ENCODE results near the gene CD68.
"Not testable (repeated sequence)": the region's sequence is repeated elsewhere in the genome, so short reads cannot be mapped to it uniquely, and the experiment has no call there.

The CD68 gene

DNA sequence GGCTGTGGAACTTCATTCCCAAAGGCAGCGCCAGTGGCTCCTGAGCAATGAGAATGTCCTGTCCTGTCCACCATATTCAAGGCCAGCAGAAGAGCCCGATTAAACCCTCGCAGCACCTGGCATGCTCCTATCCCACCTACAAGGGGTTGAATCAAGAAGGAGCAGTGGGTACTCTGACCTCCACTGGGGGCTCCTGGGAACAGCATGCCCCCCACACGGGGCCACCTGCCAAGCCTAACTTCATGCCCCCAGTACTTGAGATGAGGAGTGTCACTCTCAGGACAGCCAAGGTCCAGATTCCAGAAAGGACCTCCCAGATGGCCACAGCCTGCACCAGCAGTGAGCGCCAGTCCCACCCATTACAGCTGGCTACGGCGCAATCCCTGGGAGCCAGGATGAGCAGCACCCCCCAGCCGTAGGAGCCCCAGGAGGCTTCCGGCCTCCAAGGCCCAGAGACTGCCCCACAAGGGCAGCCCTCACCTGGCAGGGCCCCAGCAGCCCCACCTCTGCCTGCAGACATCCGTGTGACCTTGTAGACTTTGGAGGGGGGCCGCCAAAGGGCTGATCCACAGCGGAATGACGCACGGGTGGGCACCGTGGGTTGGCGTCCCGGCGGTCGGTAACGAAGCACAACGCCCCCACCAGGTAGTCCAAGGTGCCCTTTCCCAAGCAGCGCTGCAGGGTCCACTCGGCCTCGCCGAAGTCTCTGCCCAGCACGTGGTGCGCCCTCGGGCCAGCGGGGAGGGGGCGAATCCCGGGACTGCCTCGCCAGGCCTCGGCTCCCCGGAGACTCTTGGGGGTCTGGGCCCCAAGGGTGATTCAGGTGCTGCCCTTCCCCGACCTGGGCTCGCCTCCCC, 3.2 kb downstream of the CD68 start:
- DNase-seq = no peak

DNA sequence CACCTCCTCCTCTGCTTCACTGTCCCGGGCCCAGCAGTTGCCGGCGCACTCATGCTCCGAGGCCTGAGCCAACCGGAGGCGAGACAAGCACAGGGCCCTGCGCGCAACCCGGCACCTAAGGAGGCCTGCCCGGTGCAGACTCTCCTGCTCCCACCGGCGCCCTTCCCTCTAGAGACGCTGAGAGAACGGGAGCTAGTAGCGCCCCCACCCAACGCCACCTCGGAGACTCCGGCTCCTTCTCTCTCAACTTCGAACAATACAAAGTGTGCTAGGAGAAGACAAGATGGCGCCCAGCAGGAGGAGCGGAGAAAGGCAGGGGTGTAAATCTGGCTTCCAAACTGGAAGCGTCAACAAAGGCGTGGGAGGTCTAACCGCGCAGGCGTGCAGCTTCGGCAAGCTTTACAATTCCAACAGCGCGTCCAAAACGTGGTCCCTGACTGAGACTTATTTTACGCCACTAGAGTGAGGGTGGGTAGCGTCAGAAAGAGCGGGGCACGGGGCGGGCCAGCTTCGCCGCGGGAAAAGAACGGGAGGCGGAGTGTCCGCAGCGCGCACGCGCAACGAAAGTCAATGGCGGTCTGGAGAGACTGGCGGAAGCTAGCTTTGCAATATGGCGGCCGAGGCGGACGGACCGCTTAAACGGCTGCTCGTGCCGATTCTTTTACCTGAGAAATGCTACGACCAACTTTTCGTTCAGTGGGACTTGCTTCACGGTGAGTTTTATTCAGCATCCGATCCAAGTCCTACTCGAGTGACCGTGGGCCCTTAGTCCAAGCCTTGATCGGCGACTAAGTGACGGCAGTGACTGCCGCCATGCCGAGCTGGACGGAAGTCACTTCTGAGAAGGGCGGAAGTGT, 4.0 kb downstream of the CD68 start, which contains the start of gene MPDU1:
Gene MPDU1, plus strand, starts transcription at position 600 of the 857 bp plus-strand sequence. Its CDS starts 11 bp downstream, at position 611.
- DNase-seq = peak; percentile 57 to 86

DNA sequence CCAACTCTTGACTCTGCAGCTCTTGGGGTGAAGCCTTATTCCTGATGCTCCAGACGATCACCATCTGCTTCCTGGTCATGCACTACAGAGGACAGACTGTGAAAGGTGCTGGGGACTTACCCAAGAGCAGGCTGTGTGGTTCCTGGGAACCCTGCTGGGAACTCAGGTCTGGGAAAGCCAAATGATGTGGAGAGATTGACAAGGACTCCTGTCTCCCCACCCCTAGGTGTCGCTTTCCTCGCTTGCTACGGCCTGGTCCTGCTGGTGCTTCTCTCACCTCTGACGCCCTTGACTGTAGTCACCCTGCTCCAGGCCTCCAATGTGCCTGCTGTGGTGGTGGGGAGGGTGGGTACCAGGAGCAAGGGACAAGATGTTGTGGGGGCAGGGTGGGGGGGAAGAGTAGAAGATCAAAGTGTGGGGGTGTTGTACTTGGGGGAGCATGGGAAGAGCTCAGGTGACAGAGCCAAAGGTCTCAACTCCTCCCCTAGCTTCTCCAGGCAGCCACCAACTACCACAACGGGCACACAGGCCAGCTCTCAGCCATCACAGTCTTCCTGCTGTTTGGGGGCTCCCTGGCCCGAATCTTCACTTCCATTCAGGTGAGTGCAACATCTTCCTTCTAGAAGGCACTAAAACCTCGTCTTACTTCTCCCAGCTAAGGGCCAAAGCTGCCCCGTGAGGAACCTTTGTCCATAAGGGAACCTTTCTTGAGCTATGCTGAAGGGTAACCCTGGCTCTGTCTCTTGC, 7.4 kb downstream of the CD68 start:
- no peak for DNase-seq

DNA sequence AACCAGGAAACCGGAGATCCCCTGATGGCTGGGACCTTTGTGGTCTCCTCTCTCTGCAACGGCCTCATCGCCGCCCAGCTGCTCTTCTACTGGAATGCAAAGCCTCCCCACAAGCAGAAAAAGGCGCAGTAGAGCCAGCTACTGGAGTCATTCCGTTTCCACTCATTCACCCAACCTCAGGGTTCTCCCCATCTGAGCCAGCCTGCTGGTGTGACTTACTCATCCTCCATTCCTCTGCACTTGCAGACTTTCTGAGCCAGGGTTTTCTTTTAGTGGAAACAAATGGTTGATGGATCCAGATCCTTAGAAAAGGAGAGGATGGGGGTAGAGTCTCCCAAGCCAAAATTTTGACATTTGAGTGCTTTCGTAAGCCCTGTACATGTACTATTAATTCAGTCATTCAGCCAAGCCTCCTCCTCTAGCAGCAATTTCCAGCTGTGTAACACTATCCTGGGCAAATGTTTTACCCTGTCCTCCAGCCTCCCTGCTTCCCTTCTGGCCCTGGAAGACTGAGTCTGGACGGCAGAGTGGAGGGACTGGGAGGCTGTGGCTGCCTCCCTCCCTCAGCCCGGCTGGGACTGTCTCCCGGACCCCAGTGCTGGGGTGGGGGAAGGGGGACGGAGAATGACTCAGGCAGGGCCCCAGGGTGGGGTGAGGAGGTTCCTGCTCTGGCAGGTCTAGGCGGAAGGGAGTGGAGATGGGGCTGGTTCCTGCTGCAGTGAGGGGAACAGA, 8.1 kb downstream of the CD68 start:
- DNase-seq = no peak

DNA sequence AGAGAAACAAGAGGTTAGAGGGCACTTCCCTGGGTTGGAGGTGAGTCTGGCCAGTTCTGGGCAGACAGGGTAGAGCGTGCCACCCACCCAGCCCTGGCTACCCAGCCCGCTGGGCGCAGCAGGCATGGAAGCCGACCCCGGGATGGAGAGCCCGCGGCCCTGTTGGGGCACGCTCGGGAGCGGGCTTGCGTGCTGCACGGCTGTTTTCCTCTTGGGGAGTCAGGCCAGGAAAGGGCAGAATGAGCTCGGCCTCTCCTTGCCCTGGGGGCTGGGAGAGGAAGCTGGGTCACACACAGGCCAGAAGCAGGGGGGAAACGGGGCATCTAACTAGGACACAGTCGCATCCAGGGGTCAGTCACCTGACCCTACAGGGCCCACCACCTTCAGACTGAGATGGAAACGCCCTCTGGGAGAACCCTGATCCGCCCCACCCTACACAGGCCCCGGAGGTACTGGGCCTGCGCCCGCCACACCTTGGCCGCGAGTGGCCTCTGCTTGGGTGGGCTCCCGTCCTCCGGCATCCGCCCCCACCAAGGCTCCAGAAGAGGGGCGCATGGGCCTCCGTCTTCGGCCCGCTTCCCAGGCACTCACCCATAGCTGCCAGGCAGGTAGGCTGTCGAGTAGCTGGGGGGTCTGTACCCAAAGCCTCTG, 9.2 kb downstream of the CD68 start:
- no peak for DNase-seq

DNA sequence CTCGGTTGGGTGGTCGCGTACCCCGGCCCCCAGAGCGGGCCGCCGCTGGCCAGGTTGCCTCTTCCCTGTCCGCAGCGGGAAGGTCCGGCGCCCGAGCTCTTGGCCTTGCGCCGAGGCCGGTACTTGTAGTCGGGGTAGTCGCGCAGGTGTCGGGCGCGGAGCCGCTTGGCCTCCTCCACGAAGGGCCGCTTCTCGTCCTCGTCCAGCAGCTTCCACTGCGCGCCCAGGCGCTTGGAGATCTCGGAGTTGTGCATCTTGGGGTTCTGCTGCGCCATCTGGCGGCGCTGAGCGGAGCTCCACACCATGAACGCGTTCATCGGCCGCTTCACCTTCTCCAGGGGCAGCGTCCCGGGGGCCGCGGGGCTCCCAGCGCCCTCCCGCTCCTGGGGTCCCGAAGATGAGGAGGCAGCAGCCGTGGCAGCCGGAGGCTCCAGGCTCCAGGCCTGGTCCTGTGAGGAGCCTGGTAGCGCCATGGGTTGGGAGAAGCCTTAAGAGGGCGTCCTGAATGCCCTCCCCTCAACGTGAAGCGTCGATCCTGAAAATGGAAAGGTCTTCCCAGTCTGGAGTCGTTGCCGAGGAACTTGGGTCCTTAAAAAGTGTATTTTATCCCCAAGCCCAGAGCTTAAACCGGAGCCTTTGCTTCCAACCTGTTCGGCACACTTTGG, 9.9 kb downstream of the CD68 start:
- peak; percentile 12 to 67 for DNase-seq

DNA sequence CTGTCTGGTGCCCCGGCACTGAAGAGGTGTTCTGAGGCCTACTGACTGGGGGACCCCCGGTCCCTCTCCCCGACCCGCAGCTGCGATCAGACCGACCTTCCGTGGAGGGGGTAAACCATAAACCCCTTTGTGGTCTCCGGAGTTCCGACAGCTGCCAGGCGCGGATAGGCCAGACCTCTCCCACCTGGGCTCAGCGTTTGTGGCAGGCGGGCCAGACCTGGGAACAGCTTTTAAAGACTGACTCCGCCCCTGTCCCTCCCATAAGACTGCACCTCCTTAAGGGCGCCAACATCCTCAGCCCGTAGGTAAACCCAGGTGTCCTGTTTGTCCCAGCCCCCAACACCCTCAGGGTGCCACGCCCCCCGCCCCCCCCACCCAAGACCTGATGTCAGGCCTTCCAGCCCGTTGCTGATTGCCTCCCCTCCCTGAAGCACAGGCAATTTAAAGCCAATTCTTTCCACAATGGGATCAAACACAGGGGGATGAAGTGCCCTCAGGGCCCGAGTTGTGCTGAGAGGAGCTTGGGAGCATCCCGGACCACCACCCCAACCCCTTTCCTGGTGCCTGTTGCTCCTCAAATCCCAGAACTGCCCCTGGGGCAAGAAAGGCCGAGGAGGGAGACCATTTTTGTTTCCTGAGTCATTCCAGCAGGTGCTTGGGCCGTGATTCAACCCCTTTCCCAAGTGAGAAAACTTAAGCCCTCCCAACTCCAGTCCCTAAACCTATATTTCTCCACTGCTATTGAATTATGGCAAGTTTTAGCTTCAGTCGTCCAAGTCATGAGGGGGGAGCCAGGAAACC, 10.7 kb downstream of the CD68 start, which contains the start of gene SOX15:
Gene SOX15, minus strand, starts transcription at position 204 of the 801 bp plus-strand sequence. CDS start 418 bp downstream, outside the sequence.
- DNase-seq = no peak

DNA sequence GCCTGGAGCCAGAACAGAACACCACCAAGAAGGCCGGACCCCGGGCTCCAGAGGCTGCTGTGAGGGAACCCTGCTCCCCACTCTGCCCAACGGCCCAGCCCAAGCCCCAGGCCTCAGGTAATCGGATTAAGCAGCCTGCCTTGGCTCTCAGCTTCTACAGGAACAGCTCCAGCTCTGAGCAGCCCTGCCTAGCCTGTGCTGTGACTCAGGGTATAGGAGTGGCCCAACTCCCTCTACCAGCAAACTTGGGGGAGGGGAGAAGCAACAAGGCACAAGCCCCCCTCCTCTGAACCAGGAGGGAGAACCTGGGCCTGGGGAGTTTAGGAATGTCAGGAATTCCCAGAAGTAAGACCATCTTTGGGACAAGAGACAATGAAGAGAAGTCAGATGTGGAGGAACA, 11.3 kb downstream of the CD68 start:
- DNase-seq = no peak

DNA sequence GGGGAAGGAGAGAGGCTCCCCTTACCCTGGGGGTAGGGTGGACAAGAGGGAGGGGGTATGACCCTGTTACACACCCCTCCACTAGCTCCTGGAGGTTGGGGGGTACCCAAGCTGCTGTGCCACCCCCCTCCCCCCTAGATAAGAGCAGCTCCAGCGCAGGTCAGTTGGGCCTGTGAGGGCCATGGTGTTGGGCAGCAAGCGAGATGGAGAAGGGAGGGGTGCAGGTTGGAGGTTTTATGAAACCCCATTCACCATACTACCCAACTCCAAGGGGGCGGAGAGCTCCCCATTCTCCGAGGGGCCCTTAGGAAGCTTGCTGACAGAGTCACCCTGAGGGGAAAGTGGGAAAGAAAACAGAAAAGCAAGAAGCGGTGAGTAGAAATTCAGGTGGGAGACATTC, 12.2 kb downstream of the CD68 start:
- no peak for DNase-seq

DNA sequence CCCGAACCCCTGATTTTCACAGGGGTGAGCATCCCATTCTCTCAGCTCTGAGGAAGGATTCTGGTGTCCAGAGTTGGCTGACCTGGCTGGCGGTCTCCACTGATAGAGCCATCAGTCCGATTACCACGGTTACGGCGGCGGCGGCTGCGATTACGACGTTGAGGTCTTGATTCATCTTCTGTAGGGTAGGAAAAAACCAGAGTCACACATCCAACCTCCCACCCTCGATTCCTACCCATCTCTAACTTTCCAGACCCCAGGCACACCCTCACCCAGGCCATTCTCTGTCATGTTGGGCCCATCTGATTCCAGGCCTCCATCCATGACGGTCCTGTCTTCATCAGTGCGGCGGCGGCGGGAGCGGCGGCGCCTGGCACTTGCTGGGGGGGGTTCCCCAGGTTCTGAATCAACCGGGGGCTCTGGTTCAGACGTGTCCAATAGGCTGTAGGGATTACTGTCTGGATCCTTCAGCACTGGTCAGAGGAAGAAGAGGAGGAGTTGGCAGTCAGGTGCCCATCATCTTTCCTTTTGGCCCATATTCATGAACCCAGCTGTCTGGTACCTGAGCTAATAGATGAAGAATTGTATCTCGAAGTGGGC, 13.1 kb downstream of the CD68 start:
- DNase-seq = no peak

DNA sequence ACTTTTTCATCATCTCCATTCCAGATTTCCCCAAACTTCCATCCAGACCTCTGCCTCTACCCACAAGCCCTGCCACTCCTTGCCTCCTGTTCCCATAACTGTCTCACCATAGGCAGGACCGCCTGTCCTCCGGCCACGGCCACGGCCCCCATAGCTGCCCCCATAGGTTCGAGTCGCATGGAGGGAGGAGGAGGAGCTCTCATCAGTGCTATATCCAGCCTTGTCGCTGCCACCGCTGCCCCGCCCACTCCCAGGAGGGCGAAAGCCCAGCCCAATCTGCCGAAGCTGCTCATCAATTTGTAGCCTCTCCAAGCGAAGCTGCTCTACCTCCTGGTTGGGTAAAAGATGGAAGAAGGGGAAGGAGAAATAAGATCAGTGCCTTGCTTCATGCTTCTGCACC, 13.9 kb downstream of the CD68 start:
- no peak for DNase-seq

DNA sequence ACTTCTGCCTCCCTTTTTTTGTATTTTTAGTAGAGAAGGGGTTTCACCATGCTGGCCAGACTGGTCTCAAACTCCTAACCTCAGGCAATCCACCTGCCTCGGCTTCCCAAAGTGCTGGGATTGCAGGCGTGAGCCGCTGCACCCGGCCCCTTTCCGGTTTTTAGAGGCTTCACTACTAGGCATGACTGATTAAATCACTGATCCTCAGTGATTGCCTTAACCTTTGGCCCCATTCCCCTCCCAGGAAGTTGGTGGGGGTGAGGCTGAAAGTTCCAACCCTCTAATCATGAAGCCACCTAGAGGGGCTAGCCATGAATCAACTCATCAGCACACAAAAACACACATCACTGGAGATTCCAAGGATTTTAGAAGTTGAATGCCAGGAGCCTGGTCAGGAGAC, 18.1 kb downstream of the CD68 start:
- not testable (repeated sequence) for DNase-seq

DNA sequence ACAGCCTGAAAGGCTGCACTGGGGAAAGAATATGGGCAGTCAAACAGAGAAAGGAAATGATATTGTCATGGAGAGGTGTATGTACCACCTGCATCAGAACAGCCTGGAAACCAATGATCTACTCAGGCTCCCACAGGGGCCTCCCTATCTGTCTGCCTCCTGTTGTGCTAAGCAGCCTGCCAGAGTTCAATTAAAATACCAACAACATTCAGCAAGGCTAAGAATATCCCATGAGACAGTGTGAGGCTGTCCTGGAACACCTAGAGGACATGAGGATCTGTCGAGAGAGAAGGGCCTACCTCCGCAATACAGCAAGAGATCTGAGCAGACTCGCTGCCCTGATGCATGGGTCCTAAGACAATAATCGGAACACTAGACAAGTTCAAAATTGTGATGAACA, 26.8 kb downstream of the CD68 start:
- DNase-seq = no peak

DNA sequence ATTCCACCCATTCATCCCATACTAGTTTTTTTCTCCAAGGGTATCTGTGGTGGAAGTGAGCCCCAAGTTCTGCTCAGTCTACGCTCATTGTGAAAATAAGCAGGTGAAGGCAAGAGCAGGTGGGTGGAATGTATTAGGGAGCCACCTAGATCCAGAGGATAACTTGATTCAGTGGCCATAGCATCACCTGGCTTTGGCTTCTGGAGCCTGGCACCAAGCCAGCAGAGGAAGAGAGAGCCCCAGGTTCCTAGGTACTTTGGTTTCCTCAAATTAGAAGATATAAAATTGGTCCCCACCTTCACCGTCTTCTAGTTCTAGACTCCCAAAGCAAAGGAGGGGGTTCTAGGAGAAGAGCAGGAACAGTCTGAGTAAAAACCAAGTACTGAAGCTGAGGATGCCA, 31.2 kb downstream of the CD68 start:
- no peak for DNase-seq

DNA sequence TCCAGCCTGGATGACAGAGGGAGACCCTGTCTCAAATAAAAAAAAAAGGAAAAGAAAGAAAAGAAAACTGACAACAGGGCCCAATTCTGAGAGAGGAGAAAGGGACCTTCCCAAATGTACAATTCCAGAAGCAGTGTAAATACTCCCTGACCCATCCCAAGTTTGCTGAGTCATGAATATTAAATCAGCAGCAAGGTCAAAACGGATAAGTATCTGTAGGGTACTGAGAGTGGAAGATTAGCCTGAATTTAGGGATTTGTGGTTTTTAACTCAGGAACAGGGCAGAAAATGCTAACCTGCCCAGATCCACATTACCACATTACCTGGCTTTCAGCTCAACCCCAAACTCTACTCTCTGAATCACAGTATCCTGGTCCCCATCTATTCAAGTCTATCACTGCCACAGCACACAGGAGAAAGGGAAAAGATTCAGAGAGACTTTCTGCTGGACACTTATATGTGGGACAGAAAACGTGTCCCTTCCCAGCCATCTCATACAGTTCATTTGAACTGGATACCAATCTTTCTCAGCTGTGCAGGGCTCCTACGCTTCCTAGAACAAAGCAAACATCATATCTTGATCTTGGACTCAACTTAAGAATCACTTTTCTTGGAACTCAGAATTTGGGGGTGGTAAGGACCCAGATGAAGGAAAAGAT, 32.3 kb downstream of the CD68 start:
- no peak for DNase-seq

DNA sequence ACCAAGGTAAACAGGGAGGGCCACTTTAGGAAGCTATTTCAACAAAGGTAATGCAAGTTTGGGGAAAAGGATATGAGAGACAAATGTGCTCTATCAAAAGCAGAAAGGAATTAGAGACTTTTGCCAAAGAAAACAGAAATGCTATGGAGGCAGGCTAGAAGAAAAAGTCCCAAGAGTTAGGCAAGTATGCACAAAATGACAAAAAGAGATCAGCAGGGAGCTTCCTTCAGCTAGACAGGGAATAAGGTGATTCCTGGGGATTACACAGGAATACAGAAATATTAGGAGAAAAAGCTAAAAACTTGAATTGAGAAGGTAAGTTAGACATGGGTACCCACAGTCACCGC, 32.8 kb downstream of the CD68 start:
- no peak for DNase-seq

DNA sequence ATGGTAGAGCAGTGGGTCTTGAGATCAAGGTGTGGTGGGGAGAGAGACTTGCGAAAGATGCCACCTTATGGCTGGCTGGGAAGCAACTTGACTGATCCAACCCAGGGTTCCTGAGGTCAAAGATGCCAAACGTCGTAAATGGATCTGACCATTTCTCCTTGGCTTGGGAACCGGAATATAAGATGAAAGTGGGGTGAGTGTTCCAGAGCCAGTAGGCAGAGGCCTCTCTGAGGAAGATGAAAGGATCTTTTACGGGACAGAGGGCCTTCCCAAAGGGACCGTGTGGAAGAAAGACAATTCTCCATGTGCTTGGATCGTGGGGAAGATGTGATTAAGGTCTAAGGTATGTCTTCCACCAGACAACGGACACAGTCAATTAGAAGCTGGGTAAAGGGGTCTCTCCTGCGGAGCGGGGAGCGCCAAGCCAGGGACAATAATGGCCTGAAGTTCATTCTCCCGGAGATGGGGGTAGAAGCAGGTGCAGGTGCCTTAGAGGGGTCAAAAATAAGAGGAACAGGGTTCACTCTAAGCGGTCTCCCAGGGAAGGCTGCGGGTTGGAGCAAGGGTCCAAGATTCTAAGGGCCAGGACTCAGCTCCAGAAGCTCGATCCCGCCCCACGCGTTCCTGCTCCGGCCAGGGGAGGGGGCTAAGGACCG, 34.5 kb downstream of the CD68 start:
- no peak for DNase-seq

DNA sequence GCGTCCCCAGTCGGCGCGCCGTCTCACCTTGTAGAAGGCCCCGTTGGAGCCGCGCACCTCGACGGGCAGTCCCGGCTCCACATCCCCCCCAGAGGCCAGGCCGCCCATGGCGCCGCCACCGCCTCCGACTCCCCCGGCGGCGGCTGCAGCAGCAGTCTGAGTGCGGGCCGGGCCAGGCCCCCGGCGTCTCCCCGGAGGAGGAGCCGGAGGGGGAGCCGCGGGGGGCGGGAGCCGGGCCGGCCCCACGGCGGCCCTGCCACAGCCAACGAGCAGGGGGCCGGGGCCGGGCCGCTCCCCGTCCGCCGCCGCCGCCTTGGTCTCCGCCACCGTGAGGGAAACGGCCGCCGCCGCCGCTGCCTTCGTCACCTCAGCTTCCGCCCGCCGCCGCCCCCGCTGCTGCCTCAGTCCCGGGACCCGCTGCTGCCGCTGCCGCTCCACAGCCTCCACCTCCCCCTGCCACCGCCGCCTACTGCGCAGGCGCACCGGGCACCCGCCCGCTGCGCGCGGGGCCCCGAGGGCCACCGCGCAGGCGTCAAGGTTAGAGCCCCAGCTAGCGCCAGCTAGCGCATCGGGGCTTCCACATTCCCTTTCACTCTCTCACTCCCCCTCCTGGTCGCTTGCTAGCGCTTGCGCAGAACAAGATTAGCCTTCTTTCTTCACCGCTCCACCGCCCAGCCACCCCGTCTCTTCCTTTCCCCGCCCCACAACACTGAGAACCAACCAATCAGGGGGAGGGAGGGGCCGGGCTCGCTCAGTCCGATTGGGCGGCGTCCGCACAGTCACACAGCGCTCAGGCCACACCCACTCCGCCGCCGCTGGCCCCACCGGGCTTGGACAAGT, 35.2 kb downstream of the CD68 start, which contains the start of gene FXR2:
Gene FXR2, minus strand, starts transcription at position 473 of the 840 bp plus-strand sequence. Its CDS starts 365 bp downstream, at position 108.
- peak; percentile 98 for DNase-seq
